Activated CD4-positive, CD25-positive, alpha-beta regulatory T cell treated with anti-CD3 and anti-CD28 coated beads, Interleukin-2, amount 50 U/mL, for 16 hours (primary cell): ENCODE data around the gene METRN.
A peak's percentile ranks its signal among the peaks of the same experiment; 100 is the strongest.
"Not testable (repeated sequence)": the region's sequence is repeated elsewhere in the genome, so short reads cannot be mapped to it uniquely, and the experiment has no call there.

Experiments
- DNase-seq: peaks from one replicate; pipeline ENCODE4 v3.0.0-alpha.2; 2020; ENCODE audit warnings: low read depth, low spot score

Gene METRN

DNA sequence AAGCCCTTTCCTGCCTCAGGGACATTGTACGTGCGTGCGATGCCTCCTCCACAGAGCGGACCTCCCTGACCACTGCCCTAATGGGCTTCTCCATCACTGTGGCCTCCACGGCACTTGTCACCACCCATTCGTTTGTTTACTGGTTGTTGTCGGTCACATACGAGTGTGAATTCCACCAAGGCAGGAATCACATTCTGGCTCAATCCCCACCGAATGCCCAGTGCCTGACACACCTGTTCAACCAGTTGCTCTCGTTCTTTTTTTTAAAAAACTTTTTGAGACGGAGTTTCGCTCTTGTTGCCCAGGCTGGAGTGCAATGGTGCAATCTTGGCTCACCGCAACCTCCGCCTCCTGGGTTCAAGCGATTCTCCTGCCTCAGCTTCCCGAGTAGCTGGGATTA is 23.7 kb upstream of the METRN start:
- DNase-seq, result not testable (repeated sequence)

DNA sequence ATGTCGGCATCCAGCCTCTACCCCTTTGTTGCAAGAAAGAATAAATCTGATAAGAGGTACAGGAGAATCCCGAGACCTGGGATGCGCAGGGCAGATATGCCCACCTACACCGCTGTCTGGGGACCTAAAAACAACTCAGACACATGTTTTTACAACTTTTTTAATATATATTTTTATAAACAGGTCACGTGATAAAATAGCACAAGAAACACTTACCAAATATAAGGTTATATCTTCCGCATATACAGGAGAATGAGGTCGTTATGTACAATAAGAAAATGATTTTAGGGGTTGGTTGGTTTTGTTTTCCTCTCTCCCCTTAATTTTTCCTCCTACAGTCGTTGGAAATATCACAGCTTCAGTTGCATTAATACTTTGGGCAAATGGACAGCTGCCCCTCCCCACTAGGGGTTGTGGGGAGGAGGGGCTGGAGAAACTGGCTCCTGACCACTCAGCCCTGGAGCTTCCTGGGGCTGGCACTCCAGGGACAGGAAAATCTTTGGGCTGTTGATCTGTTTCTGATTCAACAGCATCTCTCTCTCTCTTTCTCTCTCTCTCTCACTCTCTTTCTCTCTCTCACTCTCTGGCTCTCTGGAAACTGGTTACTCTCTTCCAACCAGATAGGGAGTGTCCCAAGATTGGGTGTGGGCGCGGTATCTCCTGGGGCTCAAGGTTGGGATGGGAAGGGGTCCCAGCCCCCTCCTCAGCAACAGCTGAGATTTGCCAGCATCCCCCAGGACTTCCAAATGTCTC is 22.4 kb upstream of the METRN start:
- no peak for DNase-seq

DNA sequence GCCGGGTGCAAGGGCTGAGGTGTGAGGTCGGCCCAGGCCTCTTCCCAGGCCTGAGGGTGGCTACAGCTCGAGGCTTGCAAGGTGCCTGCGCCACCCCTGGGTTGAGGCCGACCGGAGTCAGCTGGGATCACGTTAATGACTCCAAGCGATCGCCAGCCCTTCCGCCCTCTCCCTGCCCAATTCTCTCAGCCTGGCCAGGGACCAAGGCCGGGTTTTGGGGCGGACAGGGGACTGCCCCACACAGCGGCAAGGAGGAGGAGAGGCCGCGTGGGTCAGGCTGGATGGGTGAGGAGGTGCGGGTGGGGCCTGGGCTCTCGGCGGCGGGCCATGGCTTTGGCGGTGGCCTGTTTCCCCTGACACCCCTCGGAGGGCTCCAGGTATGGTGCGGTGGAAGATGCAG is 21.6 kb upstream of the METRN start:
- no peak for DNase-seq

GRCh38 chr16:693766-694165 is 21.2 kb upstream of the METRN start:
- DNase-seq, result no peak

GRCh38 chr16:694187-694862 is 20.6 kb upstream of the METRN start:
- DNase-seq, result no peak

- DNase-seq, result no peak
Observed at GRCh38 chr16:694863-695354, 20.0 kb upstream of the METRN start.

DNA sequence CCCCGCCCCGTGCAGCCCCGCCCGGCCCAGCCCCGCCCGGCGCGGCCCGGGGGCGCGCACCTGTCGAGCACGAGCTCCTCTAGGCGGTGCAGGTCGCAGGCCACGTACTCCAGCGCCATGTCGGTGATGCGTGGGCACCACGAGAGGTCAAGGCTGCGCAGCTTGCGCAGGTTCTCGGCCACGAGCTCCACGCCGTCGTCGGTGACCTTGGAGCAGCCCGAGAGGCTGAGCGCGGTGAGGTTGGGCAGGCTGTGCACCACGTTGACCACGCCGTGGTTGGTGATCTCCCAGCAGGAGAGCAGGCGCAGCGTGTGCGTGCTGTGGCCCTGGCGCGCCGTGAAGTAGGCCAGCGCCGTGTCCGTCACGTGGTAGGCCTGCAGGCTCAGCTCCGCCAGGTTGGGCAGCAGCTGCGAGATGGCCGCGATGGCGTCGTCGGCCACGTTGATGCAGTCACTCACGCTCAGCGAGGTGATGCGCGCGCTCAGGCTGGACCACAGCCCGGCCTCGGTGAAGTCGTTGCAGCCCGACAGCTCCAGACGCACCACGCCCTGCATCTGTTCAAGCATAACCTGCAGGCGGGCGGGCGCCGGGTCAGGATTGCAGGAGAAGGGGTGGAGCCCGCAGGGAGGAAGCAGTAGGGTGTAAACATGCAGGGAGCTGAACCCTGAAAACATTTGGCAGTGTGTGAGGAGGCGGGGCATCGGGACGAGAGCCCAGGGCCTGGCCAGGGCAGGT is 19.4 kb upstream of the METRN start:
- peak; percentile 40 for DNase-seq

GRCh38 chr16:698911-699671 is 15.8 kb upstream of the METRN start:
- DNase-seq, result no peak

- no peak for DNase-seq
Observed at GRCh38 chr16:700684-701584, 14.0 kb upstream of the METRN start.

DNA sequence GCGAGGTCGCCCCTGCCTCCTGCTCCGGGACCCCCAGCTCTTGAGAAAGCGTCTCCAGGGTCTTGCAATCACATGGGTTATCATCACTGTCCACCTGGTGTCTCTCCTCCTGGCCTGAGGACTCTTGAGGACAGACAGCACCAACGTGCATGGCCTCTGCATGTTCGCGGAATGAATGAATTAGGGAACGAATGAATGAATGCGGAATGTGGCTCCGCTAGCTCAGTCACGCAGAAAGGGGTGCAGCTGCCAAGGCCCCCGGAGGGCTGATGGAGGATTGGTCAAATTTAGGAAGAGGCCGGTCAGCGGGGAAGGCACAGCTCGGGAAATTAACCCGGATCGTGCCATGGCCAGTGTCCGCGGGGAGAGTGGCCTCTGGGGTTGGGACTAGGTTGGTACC is 12.6 kb upstream of the METRN start:
- no peak for DNase-seq

GRCh38 chr16:703406-703805 is 11.5 kb upstream of the METRN start:
- no peak for DNase-seq

GRCh38 chr16:704047-704446 is 10.9 kb upstream of the METRN start:
- DNase-seq, result no peak

GRCh38 chr16:704552-705380 is 10.2 kb upstream of the METRN start:
- no peak for DNase-seq

DNA sequence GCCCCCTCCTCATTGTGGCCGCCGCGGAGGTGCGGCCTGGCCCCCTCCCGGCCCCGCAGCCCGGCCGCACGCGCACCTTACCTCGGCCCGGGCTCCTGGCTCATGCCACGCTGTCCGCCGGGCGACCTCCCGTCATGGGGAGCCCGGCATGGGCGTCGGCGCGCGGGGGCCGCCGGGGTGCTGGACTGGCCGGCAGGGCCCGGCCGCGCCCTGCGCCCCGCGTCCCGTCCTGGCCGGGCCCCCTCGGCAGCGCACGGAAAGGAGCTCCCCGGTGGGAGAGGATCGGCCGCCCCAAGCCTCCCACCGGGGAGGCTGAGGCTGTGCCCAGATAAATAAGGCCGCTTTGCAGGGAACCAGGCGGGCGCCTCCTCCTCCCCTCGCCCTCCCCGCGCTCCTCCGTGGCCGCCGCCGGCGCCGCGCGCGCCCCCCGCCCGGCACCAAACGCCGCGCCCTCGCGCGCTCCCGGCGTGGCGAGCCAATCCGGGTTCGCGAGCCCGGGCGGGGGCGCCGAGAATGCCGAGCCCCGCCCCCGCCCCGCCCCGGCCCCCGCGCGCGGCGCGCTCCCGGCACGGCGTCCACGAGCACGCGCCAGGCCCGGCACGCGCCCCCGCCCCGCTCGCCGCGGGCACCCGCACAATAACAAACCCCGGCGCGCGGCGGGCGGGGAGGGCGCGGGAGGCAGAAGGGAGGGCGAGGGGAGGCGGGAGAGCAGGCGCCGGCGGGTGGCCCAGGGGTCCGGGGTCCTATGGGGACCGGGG is 9.3 kb upstream of the METRN start, which contains the start of gene FBXL16:
Gene FBXL16, minus strand, starts transcription at position 371 of the 758 bp plus-strand sequence. CDS start 8,396 bp downstream, outside the sequence.
- DNase-seq, result no peak

DNA sequence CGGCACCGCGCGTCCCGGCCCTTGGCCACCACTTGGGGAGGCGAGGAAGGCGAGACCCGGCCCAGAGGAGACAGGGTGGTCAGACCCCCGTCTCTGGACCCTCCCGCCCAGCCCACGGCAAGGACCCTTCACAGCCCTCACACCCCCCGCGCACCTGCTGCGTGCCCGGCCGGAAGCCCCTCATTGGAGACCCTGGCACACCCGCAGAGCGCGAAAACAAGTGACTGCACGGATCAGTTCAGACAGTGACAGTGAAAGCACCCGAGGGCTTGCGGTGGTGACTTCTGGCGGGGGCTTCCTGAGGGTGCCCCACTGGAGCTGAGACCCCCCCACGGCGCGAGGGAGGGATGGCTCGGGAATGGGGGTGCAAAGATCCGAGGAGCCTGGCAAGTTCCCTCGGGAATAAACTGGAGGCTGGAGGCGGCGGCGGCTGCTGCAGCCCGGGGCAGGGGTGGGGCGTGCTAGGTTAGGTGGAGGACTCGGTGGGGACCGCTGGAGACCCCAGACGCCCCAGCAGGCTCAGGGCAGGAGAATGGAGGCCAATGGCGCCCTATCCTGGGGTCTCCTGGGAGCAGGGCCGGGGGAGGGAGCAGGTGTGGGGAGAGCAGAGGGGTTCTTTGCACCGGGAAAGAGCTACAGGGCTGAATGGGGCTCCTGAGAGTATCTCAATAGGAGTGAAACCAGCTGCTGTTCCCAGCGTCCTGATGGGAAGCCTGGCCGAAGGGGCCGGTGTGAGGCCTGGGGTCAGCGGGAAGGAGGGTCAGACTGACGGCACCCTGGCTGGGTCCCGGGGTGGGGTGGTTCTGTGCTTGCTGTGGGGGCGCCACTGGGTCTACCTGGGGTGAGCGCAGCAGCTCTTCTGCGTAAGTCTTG is 8.5 kb upstream of the METRN start:
- no peak for DNase-seq

GRCh38 chr16:707062-707538 is 7.8 kb upstream of the METRN start:
- DNase-seq, result no peak

GRCh38 chr16:708019-708418 is 6.9 kb upstream of the METRN start:
- DNase-seq, result no peak

DNA sequence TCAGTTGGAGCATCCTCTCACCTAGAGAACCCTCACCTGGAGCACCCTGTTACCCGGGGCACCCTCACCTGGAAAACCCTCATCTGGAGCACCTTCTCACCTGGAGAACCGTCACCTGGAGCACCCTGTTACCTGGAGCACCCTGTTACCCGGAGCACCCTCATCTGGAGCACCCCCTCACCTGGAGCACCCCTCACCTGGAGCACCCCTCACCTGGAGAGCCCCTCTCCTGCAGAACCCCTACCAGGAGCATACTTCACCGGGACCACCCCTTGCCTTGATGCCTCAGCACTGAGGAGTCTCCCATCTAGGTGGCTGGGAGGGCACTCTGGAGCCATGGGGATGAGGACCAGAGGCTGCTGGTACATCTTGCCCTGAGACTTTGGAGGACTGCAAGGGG is 6.0 kb upstream of the METRN start:
- DNase-seq, result no peak
